HPDE6-E6E7 (cell line): Measurements from ENCODE around the gene ASGR2.
A peak's percentile ranks its signal among the peaks of the same experiment; 100 is the strongest.

Experiments
- DNase-seq: peaks from one replicate; pipeline ENCODE4 v3.0.0; 2011; ENCODE audit warnings: missing footprints; ENCODE audit errors: extremely low spot score

ASGR2 gene

GRCh38 chr17:7060165-7060891 is 54.3 kb downstream of the ASGR2 start:
- peak; percentile 87 for DNase-seq

- no peak for DNase-seq
Measured at GRCh38 chr17:7058831-7059447, 55.7 kb downstream of the ASGR2 start.

GRCh38 chr17:7056386-7056785 is 58.2 kb downstream of the ASGR2 start:
- DNase-seq = no peak
